ENCODE data around the gene PGA4. TPM values are rescaled to one million over a fixed set of nuclear protein-coding genes. Genes with fewer than 3 reads are reported as not detected.

Gene PGA4
- total RNA-seq, 6 donors from 2014 or later: 0.14 to 0.44 TPM; not detected in 4

- no peaks in the 10 kb centered on the region for H3K36me3 ChIP-seq
- 68 to 78% methylated on average over 7 of the region's 7 CpGs for WGBS, 2 donors
- H3K4me3 ChIP-seq: no peak overlapping the region
- DNase-seq (no peak), ATAC-seq (ENCODE audit: low FRiP score in 2 of 2) (no peak)
- H3K4me1 ChIP-seq: no peaks in the 10 kb centered on the region
- TF ChIP-seq CTCF (IDR thresholded peaks at IDR 0.05) (no peak), POLR2A (IDR thresholded peaks at IDR 0.05) (no peak), POLR2AphosphoS5 (IDR thresholded peaks at IDR 0.05) (no peak), EP300 (IDR thresholded peaks at IDR 0.05) (no peak)
- H3K9me3 ChIP-seq: peaks cover 0 to 10% (median 0%) of the 10 kb centered on the region in 4 donors
- no peaks in the 10 kb centered on the region for H3K27me3 ChIP-seq
- no peak overlapping the region for H3K27ac ChIP-seq
Observed at GRCh38 chr11:61194981-61195695, 27.0 kb upstream of the PGA4 start.

GRCh38 chr11:61195719-61196118, 26.4 kb upstream of the PGA4 start:
- no peaks in the 10 kb centered on the region for H3K27me3 ChIP-seq
- 74 to 82% methylated on average over 7 of the region's 7 CpGs for WGBS, 2 donors
- H3K36me3 ChIP-seq: no peaks in the 10 kb centered on the region
- ATAC-seq (ENCODE audit: low FRiP score in 2 of 2): peak in 1 of 2 donors; percentile 24
- no peak for TF ChIP-seq EP300 (IDR thresholded peaks at IDR 0.05)
- TF ChIP-seq POLR2A (IDR thresholded peaks at IDR 0.05): no peak
- TF ChIP-seq POLR2AphosphoS5 (IDR thresholded peaks at IDR 0.05): no peak
- TF ChIP-seq CTCF (IDR thresholded peaks at IDR 0.05): no peak
- no peak overlapping the region for H3K4me3 ChIP-seq
- H3K4me1 ChIP-seq: no peaks in the 10 kb centered on the region
- peaks cover 0 to 10% (median 0%) of the 10 kb centered on the region in 4 donors for H3K9me3 ChIP-seq
- peak in 1 of 2 donors; percentile 30 for DNase-seq
- H3K27ac ChIP-seq: no peak overlapping the region

GRCh38 chr11:61198361-61198760, 23.8 kb upstream of the PGA4 start:
- H3K27ac ChIP-seq: no peak overlapping the region

GRCh38 chr11:61198948-61199523, 23.1 kb upstream of the PGA4 start:
- TF ChIP-seq POLR2A (IDR thresholded peaks at IDR 0.05): no peak
- TF ChIP-seq CTCF (IDR thresholded peaks at IDR 0.05): no peak
- no peak for TF ChIP-seq POLR2AphosphoS5 (IDR thresholded peaks at IDR 0.05)
- TF ChIP-seq EP300 (IDR thresholded peaks at IDR 0.05): no peak
- Histone ChIP-seq H3K4me1 (no peaks in the 10 kb centered on the region), H3K9me3 (peaks cover 0 to 10% (median 0%) of the 10 kb centered on the region in 4 donors), H3K36me3 (no peaks in the 10 kb centered on the region), H3K27me3 (no peaks in the 10 kb centered on the region), H3K4me3 (no peak overlapping the region), H3K27ac (no peak overlapping the region)
- DNase-seq (no peak), ATAC-seq (ENCODE audit: low FRiP score in 2 of 2) (no peak)
- WGBS, 2 donors: 91 to 95% methylated on average over 4 of the region's 4 CpGs

More at GRCh38 chr11:61198361-61198760, 23.8 kb upstream of the PGA4 start:
- TF ChIP-seq POLR2A (IDR thresholded peaks at IDR 0.05) (no peak), CTCF (IDR thresholded peaks at IDR 0.05) (no peak), EP300 (IDR thresholded peaks at IDR 0.05) (no peak), POLR2AphosphoS5 (IDR thresholded peaks at IDR 0.05) (no peak)
- Histone ChIP-seq H3K27me3 (no peaks in the 10 kb centered on the region), H3K4me1 (no peaks in the 10 kb centered on the region), H3K4me3 (no peak overlapping the region), H3K36me3 (no peaks in the 10 kb centered on the region), H3K9me3 (peaks cover 0 to 10% (median 0%) of the 10 kb centered on the region in 4 donors)
- no peak for DNase-seq
- ATAC-seq (ENCODE audit: low FRiP score in 2 of 2): no peak
- WGBS, 2 donors: 77 to 80% methylated on average over 1 to 6 of the region's 6 CpGs

All from upper lobe of left lung (tissue), 6 donors.